ENCODE measurements around the gene RND2. TPM values are rescaled to one million over a fixed set of nuclear protein-coding genes. Genes with fewer than 3 reads are reported as not detected.

RND2 gene
- total and polyA plus RNA-seq, 2 of the 13 experiments (the other 11 are each of a cell fraction or from before 2014, with no cell fraction given), result 0.05 to 0.11 TPM

- no peak for TF ChIP-seq SNAI1 (CRISPR knock-in tag; IDR thresholded peaks at IDR 0.05; ENCODE audit: borderline replicate concordance)
- TF ChIP-seq ZNF674 (CRISPR knock-in tag; IDR thresholded peaks at IDR 0.05; ENCODE audit: low read depth), result peak; percentile 94; the same call in 1 of the 2 replicates
- TF ChIP-seq THAP8 (CRISPR knock-in tag; IDR thresholded peaks at IDR 0.05; ENCODE audit: borderline replicate concordance), result peak; percentile 78; the same call in 1 of the 2 replicates
- TF ChIP-seq ZNF879 (CRISPR knock-in tag; IDR thresholded peaks at IDR 0.05), result no peak; the same call in 1 of the 2 replicates
- peak; percentile 72; the same call in 1 of the 2 replicates for TF ChIP-seq ZKSCAN5 (CRISPR knock-in tag; IDR thresholded peaks at IDR 0.05)
- TF ChIP-seq ZNF691 (CRISPR knock-in tag; IDR thresholded peaks at IDR 0.05; ENCODE audit: borderline replicate concordance, low read depth), result peak; percentile 99
- peak; percentile 98; the same call in 1 of the 2 replicates for TF ChIP-seq ZNF761 (CRISPR knock-in tag; conservative IDR thresholded peaks at IDR 0.05)
- TF ChIP-seq CERS6 (CRISPR knock-in tag; IDR thresholded peaks at IDR 0.05), result no peak
- TF ChIP-seq CBX2 (IDR thresholded peaks at IDR 0.05; ENCODE audit: low read depth, low read length), result no peak
- TF ChIP-seq CBX2 (CRISPR knock-in tag; IDR thresholded peaks at IDR 0.05; ENCODE audit: low read depth), result peak; percentile 26; the same call in 1 of the 2 replicates
- peak; percentile 100 for TF ChIP-seq STAT6 (CRISPR knock-in tag; IDR thresholded peaks at IDR 0.05; ENCODE audit: borderline replicate concordance)
- TF ChIP-seq ZBTB39 (CRISPR knock-in tag; IDR thresholded peaks at IDR 0.05), result peak; percentile 87; the same call in 1 of the 2 replicates
- peak; percentile 87 for TF ChIP-seq ISL2 (CRISPR knock-in tag; IDR thresholded peaks at IDR 0.05)
- TF ChIP-seq ZNF460 (CRISPR knock-in tag; IDR thresholded peaks at IDR 0.05; ENCODE audit: borderline replicate concordance), result peak; percentile 83; the same call in 1 of the 2 replicates
- TF ChIP-seq SRSF1 (optimal IDR thresholded peaks at IDR 0.05; ENCODE audit: low read depth, low read length), result peak; percentile 96
- TF ChIP-seq THAP9 (CRISPR knock-in tag; IDR thresholded peaks at IDR 0.05; ENCODE audit: borderline replicate concordance), result peak; percentile 100
Measured at GRCh38 chr17:42997984-42998938, 26.8 kb upstream of the RND2 start, which contains the start of gene RPL27 (continued).

All from HepG2 (cell line).